A549 (cell line): ENCODE data around the gene BIRC5. TPM values are rescaled to one million over a fixed set of nuclear protein-coding genes. Genes with fewer than 3 reads are reported as not detected.

Source experiments
- ATAC-seq, 2 experiments: fragments of 200-7000 bp in 1 of 2; fragments of >200 bp in 1 of 2; cut with Nextera tagmentation in 1 of 2; cut with Tn5 transposase in 1 of 2; 3 replicates each; pipeline versions ENCODE4 v1.8.0 to v1.9.1; 2018 to 2020; ENCODE audit warnings: mild to moderate bottlenecking in 1 of 2, moderate library complexity in 1 of 2
- CTCF ChIA-PET: fragments of 300-600 bp; sonication (Branson Sonifier 250); formaldehyde crosslinking; extraction: SDS; loops from one replicate; lab custom pipeline; 2021; ENCODE audit warnings: antibody characterized with exemption, inconsistent platforms; lab: Yijun Ruan, JAX
- POLR2A ChIA-PET: fragments of 350-600 bp; formaldehyde crosslinking; extraction: SDS; loops from one replicate; lab custom pipeline; 2021; ENCODE audit warnings: antibody characterized with exemption, inconsistent platforms; lab: Yijun Ruan, JAX
- DNase-seq, 2 experiments: peaks; one replicate each; pipeline versions ENCODE4 v3.0.0 to v3.0.0-alpha.2; 2011 to 2016; ENCODE audit warnings: low read depth in 1 of 2, low spot score in 1 of 2
- FAIRE-seq: peaks from 2 replicates; lab custom pipeline; 2011; peaks lifted over from hg19 to GRCh38; lab: Jason Lieb, UNC
- H3K27ac ChIP-seq, 2 experiments: fragments of >200 bp; sonication (Bioruptor Twin); formaldehyde crosslinking; 3 replicates each; pipeline ENCODE4 v1.5.1; 2016 to 2017
- H3K4me1 ChIP-seq: fragments of >200 bp; sonication (Bioruptor Twin); formaldehyde crosslinking; 3 replicates; pipeline ENCODE4 v1.6.1; 2016
- H3K4me2 ChIP-seq: fragments of >200 bp; sonication (Bioruptor Twin); formaldehyde crosslinking; 3 replicates; pipeline ENCODE4 v1.6.1; 2016
- H3K4me3 ChIP-seq: fragments of >200 bp; sonication (Bioruptor Twin); formaldehyde crosslinking; 3 replicates; pipeline ENCODE4 v1.5.1; 2016
- H3K9me3 ChIP-seq: fragments of >200 bp; sonication (Bioruptor Twin); formaldehyde crosslinking; 3 replicates; pipeline ENCODE4 v1.6.1; 2016
- BHLHE40 ChIP-seq: IDR thresholded peaks from 2 replicates; pipeline ENCODE4 v1.6.1; 2012; ENCODE audit warnings: low read depth, low read length, inconsistent platforms
- CBX8 ChIP-seq: fragments of 200-600 bp; sonication (generic); IDR thresholded peaks from 2 replicates; pipeline ENCODE4 v1.6.1; 2016
- FOSB ChIP-seq: fragments of 250-450 bp; sonication (Bioruptor Pico); IDR thresholded peaks from 2 replicates; pipeline ENCODE4 v1.5.0; 2020; ENCODE audit warnings: mild to moderate bottlenecking, moderate library complexity
- HEYL ChIP-seq: fragments of 250-450 bp; sonication (Bioruptor Pico); IDR thresholded peaks from 2 replicates; pipeline ENCODE4 v1.8.0; 2021; ENCODE audit warnings: mild to moderate bottlenecking, moderate library complexity
- HOXA7 ChIP-seq: fragments of 250-450 bp; sonication (Bioruptor Pico); IDR thresholded peaks from 2 replicates; pipeline ENCODE4 v1.5.0; 2020; ENCODE audit warnings: mild to moderate bottlenecking, moderate library complexity
- HOXB13 ChIP-seq: fragments of 250-450 bp; sonication (Bioruptor Pico); IDR thresholded peaks from 2 replicates; pipeline ENCODE4 v1.5.0; 2020; ENCODE audit warnings: low read depth, mild to moderate bottlenecking, moderate library complexity
- JUNB ChIP-seq: fragments of >200 bp; sonication (Bioruptor Twin); formaldehyde crosslinking; IDR thresholded peaks from 2 replicates; pipeline ENCODE4 v1.6.1; 2016
- KDM1A ChIP-seq: fragments of 200-600 bp; sonication (generic); IDR thresholded peaks from 2 replicates; pipeline ENCODE4 v1.6.1; 2016; ENCODE audit warnings: low read depth, mild to moderate bottlenecking
- KDM5A ChIP-seq: fragments of 200-600 bp; sonication (generic); IDR thresholded peaks from 2 replicates; pipeline ENCODE4 v1.6.1; 2016; ENCODE audit warnings: antibody characterized with exemption, mild to moderate bottlenecking
- NFE2L2 ChIP-seq: fragments of 150-350 bp; conservative IDR thresholded peaks from 2 replicates; pipeline ENCODE4 v1.6.1; 2014; ENCODE audit warnings: low read length
- NPAS2 ChIP-seq: fragments of 250-450 bp; sonication (Bioruptor Pico); IDR thresholded peaks from 2 replicates; pipeline ENCODE4 v1.8.0; 2022; ENCODE audit warnings: mild to moderate bottlenecking, moderate library complexity, borderline replicate concordance
- NR3C1 ChIP-seq: fragments of >200 bp; sonication (Bioruptor Twin); formaldehyde crosslinking; IDR thresholded peaks from 3 replicates; pipeline ENCODE4 v1.6.1; 2017
- PHF8 ChIP-seq: fragments of 200-600 bp; sonication (generic); IDR thresholded peaks from 2 replicates; pipeline ENCODE4 v1.6.1; 2016; ENCODE audit warnings: low read depth, mild to moderate bottlenecking, antibody characterized with exemption, moderate library complexity, borderline replicate concordance
- POLR2A ChIP-seq: IDR thresholded peaks from 2 replicates; pipeline ENCODE4 v1.6.1; 2012; ENCODE audit warnings: mild to moderate bottlenecking, low read length
- RAD21 ChIP-seq, 2 experiments: fragments of >200 bp in 1 of 2; sonication (Bioruptor Twin) in 1 of 2; formaldehyde crosslinking in 1 of 2; IDR thresholded peaks in 1 of 2; conservative IDR thresholded peaks in 1 of 2; 2 replicates in 1 of 2; 3 replicates in 1 of 2; pipeline ENCODE4 v1.6.1; 2012 to 2018; ENCODE audit warnings: inconsistent platforms in 1 of 2
- RARB ChIP-seq: fragments of 250-450 bp; sonication (Bioruptor Pico); IDR thresholded peaks from 2 replicates; pipeline ENCODE4 v1.8.0; 2021; ENCODE audit warnings: mild to moderate bottlenecking, moderate library complexity
- RFX5 ChIP-seq: fragments of 450-650 bp; IDR thresholded peaks from 2 replicates; pipeline ENCODE4 v1.7.1; 2014; ENCODE audit warnings: antibody characterized with exemption, mild to moderate bottlenecking, moderate library complexity
- RNF2 ChIP-seq: fragments of 200-600 bp; sonication (generic); IDR thresholded peaks from 2 replicates; pipeline ENCODE4 v1.6.1; 2016; ENCODE audit warnings: low read depth, mild to moderate bottlenecking, antibody characterized with exemption, moderate library complexity, borderline replicate concordance
- SMC3 ChIP-seq: fragments of >200 bp; sonication (Bioruptor Twin); formaldehyde crosslinking; IDR thresholded peaks from 3 replicates; pipeline ENCODE4 v1.6.1; 2018; ENCODE audit warnings: inconsistent platforms
- TP53 ChIP-seq: fragments of 250-450 bp; sonication (Bioruptor Pico); IDR thresholded peaks from 2 replicates; pipeline ENCODE4 v1.5.0; 2021; ENCODE audit warnings: mild to moderate bottlenecking, moderate library complexity
- ZFP36 ChIP-seq: fragments of 450-650 bp; IDR thresholded peaks from 2 replicates; pipeline ENCODE4 v1.6.1; 2014; ENCODE audit warnings: borderline replicate concordance; ENCODE audit not compliant: partially characterized antibody
- WGBS: methylation state at CpG from one replicate; pipeline ENCODE4 v1.1.6; 2017; ENCODE audit errors: missing lambda C conversion rate; 5-methylcytosine and 5-hydroxymethylcytosine counted together
- polyA plus RNA-seq, 4 experiments: library from polyadenylated mRNA; depleted of rRNA in 3 of 4; stranded (reverse); fragments of >200 nt; fragmentation: RNase III in 1 of 4; extraction: RNeasy Plus Mini Kit Qiagen cat#74134 plus additional on column Dnase treatment in 1 of 4; gene quantifications; 2 replicates in 3 of 4; 3 replicates in 1 of 4; pipeline ENCODE4 v1.2.3, GENCODE V29; 2011 to 2017
- TF ChIP-seq, protein P1 (sequence below): fragments of >200 bp; sonication (Bioruptor Twin); formaldehyde crosslinking; IDR thresholded peaks from 3 replicates; pipeline ENCODE4 v1.5.1; 2016
- TF ChIP-seq, protein P2 (sequence below): fragments of 250-450 bp; sonication (Bioruptor Pico); IDR thresholded peaks from 2 replicates; pipeline ENCODE4 v1.5.0; 2020; ENCODE audit warnings: low read depth, mild to moderate bottlenecking, moderate library complexity
- TF ChIP-seq, protein P3 (sequence below): fragments of 450-650 bp; IDR thresholded peaks from 2 replicates; pipeline ENCODE4 v1.6.1; 2014; ENCODE audit warnings: antibody characterized with exemption
- TF ChIP-seq, protein P4 (sequence below): fragments of >200 bp; sonication (Bioruptor Twin); formaldehyde crosslinking; IDR thresholded peaks from 3 replicates; pipeline ENCODE4 v1.6.1; 2016
- TF ChIP-seq, protein P5 (sequence below): IDR thresholded peaks from 2 replicates; pipeline ENCODE4 v1.6.1; 2012
- TF ChIP-seq, protein P6 (sequence below): fragments of 200-600 bp; sonication (generic); IDR thresholded peaks from 2 replicates; pipeline ENCODE4 v1.6.1; 2016; ENCODE audit warnings: antibody characterized with exemption, mild to moderate bottlenecking, moderate library complexity

The BIRC5 gene
- polyA plus RNA-seq, 2 of the 4 experiments (the other 2 are of a cell fraction), result 51.9 to 109 TPM

GRCh38 chr17:78186692-78187595, 27.1 kb upstream of the BIRC5 start, which contains the start of the genes AFMID and TK1 (continued):
- TF ChIP-seq, protein P1, sequence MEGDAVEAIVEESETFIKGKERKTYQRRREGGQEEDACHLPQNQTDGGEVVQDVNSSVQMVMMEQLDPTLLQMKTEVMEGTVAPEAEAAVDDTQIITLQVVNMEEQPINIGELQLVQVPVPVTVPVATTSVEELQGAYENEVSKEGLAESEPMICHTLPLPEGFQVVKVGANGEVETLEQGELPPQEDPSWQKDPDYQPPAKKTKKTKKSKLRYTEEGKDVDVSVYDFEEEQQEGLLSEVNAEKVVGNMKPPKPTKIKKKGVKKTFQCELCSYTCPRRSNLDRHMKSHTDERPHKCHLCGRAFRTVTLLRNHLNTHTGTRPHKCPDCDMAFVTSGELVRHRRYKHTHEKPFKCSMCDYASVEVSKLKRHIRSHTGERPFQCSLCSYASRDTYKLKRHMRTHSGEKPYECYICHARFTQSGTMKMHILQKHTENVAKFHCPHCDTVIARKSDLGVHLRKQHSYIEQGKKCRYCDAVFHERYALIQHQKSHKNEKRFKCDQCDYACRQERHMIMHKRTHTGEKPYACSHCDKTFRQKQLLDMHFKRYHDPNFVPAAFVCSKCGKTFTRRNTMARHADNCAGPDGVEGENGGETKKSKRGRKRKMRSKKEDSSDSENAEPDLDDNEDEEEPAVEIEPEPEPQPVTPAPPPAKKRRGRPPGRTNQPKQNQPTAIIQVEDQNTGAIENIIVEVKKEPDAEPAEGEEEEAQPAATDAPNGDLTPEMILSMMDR, result peak; percentile 89
- TF ChIP-seq TP53 (CRISPR knock-in tag) (0 out of 2 replicates have a peak, but pooled peaks have one; percentile 57), RFX5 (peak; percentile 73; the same call in 1 of the 2 replicates), KDM1A (no peak), SMC3 (peak; percentile 48; the same call in 2 of the 3 replicates), RAD21 (conservative IDR thresholded peaks at IDR 0.05 in 1 of 2, IDR thresholded peaks at IDR 0.05 in 1 of 2) (peak in 1 of 2 experiments; percentile 29; a peak in 1 of 5 replicates), KDM5A (0 out of 2 replicates have a peak, but pooled peaks have one; percentile 49), NPAS2 (CRISPR knock-in tag) (no peak), BHLHE40 (0 out of 2 replicates have a peak, but pooled peaks have one; percentile 18), PHF8 (peak; percentile 60; the same call in 1 of the 2 replicates), RARB (no peak), NFE2L2 (no peak), CBX8 (no peak), POLR2A (peak; percentile 95), HOXA7 (CRISPR knock-in tag) (no peak)
- TF ChIP-seq, protein P2, sequence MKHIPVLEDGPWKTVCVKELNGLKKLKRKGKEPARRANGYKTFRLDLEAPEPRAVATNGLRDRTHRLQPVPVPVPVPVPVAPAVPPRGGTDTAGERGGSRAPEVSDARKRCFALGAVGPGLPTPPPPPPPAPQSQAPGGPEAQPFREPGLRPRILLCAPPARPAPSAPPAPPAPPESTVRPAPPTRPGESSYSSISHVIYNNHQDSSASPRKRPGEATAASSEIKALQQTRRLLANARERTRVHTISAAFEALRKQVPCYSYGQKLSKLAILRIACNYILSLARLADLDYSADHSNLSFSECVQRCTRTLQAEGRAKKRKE (CRISPR knock-in tag), result no peak
- TF ChIP-seq, protein P3, sequence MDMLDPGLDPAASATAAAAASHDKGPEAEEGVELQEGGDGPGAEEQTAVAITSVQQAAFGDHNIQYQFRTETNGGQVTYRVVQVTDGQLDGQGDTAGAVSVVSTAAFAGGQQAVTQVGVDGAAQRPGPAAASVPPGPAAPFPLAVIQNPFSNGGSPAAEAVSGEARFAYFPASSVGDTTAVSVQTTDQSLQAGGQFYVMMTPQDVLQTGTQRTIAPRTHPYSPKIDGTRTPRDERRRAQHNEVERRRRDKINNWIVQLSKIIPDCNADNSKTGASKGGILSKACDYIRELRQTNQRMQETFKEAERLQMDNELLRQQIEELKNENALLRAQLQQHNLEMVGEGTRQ, result peak; percentile 68
- TF ChIP-seq, protein P4, sequence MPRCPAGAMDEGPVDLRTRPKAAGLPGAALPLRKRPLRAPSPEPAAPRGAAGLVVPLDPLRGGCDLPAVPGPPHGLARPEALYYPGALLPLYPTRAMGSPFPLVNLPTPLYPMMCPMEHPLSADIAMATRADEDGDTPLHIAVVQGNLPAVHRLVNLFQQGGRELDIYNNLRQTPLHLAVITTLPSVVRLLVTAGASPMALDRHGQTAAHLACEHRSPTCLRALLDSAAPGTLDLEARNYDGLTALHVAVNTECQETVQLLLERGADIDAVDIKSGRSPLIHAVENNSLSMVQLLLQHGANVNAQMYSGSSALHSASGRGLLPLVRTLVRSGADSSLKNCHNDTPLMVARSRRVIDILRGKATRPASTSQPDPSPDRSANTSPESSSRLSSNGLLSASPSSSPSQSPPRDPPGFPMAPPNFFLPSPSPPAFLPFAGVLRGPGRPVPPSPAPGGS, result peak; percentile 95
- TF ChIP-seq, protein P5, sequence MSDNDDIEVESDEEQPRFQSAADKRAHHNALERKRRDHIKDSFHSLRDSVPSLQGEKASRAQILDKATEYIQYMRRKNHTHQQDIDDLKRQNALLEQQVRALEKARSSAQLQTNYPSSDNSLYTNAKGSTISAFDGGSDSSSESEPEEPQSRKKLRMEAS, result peak; percentile 90

DNA sequence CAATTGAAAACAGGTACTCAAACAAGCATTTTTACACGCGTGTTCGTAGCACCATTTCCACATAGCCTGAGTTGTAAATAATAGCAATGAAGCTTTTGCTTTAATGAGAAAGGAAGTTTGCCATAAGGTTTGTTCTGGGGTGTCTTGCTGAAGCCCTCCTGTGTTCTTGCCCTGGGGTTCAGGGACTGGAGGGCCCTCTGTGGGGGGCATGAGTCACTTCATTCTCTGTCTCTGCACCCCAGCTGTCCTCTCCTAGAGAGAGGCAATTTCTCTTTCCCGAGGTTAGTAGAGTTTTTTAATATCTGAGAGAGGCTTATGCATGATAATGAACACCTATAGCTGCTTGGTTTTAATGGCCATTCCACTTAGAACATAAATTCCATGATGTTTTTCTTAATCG, 17.3 kb upstream of the BIRC5 start:
- WGBS, result 87% methylated on average over 5 of the region's 5 CpGs
- Histone ChIP-seq H3K4me1 (no peaks in the 10 kb centered on the region), H3K4me2 (no peak overlapping the region), H3K9me3 (no peaks in the 10 kb centered on the region), H3K4me3 (no peak overlapping the region), H3K27ac (no peak overlapping the region)
- FAIRE-seq, result no peak
- ChIA-PET POLR2A (no interaction called here), CTCF (interaction anchor here (0.6 to 13.4 kb wide), 5 partner anchors 10 to 96 kb away, joined by 3 to 86 read pairs (median 7); partner anchors contain the start of genes AFMID and TK1)
- DNase-seq, result no peak
- no peak for ATAC-seq
- TF ChIP-seq HOXB13 (CRISPR knock-in tag), result no peak
- TF ChIP-seq RNF2, result no peak
- TF ChIP-seq, protein P6, sequence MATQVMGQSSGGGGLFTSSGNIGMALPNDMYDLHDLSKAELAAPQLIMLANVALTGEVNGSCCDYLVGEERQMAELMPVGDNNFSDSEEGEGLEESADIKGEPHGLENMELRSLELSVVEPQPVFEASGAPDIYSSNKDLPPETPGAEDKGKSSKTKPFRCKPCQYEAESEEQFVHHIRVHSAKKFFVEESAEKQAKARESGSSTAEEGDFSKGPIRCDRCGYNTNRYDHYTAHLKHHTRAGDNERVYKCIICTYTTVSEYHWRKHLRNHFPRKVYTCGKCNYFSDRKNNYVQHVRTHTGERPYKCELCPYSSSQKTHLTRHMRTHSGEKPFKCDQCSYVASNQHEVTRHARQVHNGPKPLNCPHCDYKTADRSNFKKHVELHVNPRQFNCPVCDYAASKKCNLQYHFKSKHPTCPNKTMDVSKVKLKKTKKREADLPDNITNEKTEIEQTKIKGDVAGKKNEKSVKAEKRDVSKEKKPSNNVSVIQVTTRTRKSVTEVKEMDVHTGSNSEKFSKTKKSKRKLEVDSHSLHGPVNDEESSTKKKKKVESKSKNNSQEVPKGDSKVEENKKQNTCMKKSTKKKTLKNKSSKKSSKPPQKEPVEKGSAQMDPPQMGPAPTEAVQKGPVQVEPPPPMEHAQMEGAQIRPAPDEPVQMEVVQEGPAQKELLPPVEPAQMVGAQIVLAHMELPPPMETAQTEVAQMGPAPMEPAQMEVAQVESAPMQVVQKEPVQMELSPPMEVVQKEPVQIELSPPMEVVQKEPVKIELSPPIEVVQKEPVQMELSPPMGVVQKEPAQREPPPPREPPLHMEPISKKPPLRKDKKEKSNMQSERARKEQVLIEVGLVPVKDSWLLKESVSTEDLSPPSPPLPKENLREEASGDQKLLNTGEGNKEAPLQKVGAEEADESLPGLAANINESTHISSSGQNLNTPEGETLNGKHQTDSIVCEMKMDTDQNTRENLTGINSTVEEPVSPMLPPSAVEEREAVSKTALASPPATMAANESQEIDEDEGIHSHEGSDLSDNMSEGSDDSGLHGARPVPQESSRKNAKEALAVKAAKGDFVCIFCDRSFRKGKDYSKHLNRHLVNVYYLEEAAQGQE, result no peak
- no peak for TF ChIP-seq FOSB (CRISPR knock-in tag)
- TF ChIP-seq HEYL (CRISPR knock-in tag), result no peak
- TF ChIP-seq, protein P3, result no peak
- TF ChIP-seq ZFP36, result no peak
- TF ChIP-seq JUNB, result no peak
- TF ChIP-seq RFX5, result no peak
- TF ChIP-seq NR3C1, result no peak
